ENCODE data around the gene PVALEF.

- no peak for TF ChIP-seq POLR2A (IDR thresholded peaks at IDR 0.05; ENCODE audit: low read depth, low read length)
- no peak for TF ChIP-seq POLR2AphosphoS5 (IDR thresholded peaks at IDR 0.05; ENCODE audit: low read depth, low read length)
- no peak for TF ChIP-seq SPI1 (IDR thresholded peaks at IDR 0.05; ENCODE audit: low read depth, low read length)
Observed at GRCh38 chr17:81212365-81212764, 47.1 kb downstream of the PVALEF start.

All from GM12891 (cell line).